NCI-H446 treated with DMSO at 0.1 percent for 48 hours (cell line): ENCODE data around the gene C8G.

Experiments
- DNase-seq: peaks from one replicate; lab custom pipeline; 2025; lab: John Stamatoyannopoulos, UW

Gene C8G

DNA sequence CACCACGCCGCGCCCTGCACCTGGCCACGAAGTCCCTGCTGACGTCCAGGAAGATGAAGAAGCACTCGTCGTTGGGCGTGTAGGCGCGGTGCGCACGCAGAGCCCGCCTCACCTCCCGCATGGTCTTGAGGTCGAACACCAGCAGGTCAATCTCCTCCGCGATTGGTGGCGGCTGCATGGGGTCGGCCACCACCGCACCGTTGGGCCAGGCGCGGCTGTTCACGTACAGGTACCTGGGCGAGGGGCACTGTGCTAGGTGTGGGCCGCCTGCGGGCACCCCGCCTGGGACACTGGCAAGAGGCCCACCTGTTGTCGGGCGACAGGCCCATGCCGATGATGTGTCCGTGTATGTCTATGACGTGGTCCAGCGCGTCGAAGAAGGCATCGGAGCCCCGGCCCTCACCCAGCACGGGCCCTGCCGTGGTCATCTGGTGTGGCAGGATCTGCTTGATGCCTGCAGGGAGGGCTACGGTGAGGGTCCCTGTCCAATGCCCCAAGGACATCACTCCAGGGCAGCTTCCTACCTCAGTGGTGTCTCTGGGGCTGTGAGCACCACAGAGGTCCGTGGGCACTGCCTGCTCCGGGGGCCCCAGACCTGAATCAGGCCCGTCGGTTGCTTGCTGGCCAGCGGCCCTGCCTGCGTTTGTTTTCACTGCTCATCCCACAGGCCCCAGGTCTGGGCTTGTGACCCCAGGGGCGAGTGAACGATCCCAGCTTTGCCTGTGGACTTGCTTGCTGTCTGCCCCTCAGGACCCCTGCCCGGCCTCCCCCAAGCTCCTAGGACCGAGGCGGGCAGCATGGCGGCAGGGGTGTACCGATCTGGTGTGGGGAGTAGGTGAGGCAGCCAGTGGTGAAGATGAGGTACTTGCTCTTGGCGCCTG lies 3.6 kb upstream of the C8G start:
- no peak for DNase-seq

DNA sequence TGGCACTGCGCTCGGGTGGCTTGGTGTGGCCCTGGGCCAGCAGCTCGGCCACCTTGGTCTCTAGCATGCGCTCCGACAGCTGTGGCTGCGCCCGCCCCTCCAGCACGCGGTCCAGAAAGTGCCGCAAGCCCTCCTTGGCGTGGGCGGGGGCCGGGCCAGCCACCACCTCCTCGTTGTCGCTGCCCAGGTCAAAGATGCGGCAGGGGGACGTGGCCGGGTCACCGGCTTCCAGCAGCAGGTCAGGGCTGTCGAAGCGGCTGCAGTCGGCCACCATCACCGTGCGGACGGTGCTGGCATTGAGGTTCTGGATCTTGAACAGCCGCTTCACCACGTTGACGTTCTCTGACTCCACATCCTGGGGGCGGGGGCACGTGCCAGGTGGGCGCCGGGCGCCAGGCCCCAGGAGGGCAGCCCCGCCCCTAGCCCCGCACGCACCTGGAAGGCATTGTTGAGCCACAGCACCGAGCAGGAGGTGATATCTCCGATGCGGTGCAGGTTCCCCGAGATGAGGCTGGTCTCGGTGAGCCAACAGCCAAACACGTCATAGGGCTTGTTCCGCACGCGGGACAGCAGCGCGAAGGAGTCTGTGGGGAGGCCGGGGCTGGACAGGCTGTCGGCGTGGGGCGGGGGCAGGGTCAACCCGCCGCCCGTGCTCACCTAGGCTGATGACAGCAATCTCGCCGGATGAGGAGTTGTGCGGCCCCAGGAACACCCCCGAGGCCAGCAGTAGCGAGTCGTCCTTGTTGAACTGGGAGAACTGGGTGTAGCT lies 2.7 kb upstream of the C8G start:
- DNase-seq: no peak

DNA sequence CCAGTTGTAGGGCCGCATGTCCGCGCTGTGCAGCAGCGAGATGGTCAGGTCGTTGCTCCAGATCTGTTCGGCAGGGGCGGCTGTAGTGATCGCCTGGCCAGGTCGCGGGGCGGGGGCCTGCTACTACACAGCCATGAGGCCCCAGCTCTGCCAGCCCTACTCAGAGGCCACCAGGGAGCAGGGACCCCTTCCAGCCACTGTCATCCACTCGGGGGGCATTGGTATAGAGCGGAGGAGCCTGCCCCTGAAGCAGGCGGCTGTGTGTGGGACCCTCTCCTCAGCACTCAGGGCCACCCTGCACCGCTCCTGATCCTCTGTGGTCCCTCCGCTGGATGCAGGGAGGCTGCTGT lies 2.2 kb upstream of the C8G start:
- DNase-seq: no peak

DNA sequence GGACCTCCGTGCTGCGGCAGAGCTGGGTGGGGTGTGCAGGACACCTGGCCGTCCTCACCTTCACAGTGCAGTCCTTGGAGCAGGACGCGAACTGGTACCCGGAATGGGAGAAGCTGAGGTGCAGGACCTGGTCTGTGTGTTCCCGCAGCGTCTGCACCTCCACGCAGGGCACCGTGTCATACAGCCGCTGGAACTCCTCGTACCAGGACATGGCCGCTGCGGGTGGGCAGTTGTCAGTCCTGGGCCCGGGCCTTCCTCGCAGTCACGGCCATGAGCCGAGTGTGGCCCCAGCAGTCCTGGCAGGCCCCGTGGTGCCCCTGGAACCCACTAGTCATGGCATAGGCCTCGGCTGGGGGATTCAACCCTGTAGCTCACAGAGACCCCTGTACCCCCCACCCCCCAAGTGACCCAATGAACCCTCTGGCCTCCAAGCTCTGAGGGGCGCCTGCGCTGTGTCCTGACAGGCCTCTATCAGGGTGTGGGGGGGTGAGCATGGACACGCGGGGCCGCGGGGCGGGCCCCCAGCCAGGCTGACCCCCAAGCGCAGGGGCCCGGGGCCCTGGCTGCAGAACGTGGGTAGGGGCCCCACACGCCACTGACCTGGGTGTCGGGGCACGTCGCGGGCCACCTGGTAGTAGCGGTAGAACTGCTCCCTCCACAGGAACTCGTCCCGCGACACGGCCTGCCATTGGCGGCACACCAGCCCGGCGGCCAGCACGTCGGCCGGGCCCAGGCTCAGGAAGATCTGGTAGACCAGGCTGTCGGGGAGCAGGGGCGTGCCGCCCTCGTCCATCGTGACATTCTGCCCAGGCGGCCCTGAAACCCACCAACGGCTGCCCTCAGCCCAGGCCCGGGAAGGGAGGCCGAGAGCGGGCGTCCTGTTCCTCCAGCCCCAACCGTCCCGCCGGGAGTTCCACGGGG lies 1.5 kb upstream of the C8G start:
- no peak for DNase-seq

DNA sequence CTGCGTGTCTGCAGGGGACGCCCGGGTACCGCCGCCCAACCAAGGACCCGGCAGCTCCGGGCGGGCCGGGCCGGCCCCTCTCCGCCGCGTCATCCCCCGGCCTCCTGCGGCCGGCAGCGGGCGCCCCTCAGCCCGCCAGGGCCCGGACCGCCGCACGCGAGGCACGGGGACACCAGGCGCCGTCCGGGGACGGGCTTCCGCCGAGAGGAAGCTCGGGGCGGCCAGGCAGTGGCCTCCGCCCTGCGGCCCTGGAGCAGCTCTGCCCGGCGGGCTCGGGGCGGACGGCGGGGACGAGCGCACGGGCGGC lies 878 bp upstream of the C8G start:
- no peak for DNase-seq

DNA sequence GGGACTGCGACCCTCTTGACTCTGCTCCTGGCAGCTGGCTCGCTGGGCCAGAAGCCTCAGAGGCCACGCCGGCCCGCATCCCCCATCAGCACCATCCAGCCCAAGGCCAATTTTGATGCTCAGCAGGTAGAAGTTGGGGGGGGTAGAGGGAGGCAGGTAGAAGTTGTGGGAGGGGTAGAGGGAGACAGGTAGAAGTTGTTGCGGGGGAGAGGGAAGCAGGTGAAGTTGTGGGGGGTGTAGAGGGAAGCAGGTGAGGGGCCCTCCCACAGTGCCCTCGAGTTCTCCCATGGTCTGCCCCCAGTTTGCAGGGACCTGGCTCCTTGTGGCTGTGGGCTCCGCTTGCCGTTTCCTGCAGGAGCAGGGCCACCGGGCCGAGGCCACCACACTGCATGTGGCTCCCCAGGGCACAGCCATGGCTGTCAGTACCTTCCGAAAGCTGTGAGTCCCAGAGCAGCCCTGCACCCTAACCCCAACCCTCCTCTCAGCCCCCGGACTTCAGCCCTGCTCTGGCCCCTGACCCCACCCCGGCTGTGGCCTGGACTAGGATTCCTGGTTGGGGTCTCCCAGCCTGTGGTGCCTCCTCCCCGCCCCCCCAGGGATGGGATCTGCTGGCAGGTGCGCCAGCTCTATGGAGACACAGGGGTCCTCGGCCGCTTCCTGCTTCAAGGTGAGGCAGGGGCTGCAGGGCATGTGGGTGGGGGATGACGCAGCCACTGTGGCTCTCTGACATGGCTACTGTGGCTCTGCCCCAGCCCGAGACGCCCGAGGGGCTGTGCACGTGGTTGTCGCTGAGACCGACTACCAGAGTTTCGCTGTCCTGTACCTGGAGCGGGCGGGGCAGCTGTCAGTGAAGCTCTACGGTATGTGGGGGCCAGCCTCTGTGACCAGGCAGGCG lies 537 bp downstream of the C8G start:
- no peak for DNase-seq

DNA sequence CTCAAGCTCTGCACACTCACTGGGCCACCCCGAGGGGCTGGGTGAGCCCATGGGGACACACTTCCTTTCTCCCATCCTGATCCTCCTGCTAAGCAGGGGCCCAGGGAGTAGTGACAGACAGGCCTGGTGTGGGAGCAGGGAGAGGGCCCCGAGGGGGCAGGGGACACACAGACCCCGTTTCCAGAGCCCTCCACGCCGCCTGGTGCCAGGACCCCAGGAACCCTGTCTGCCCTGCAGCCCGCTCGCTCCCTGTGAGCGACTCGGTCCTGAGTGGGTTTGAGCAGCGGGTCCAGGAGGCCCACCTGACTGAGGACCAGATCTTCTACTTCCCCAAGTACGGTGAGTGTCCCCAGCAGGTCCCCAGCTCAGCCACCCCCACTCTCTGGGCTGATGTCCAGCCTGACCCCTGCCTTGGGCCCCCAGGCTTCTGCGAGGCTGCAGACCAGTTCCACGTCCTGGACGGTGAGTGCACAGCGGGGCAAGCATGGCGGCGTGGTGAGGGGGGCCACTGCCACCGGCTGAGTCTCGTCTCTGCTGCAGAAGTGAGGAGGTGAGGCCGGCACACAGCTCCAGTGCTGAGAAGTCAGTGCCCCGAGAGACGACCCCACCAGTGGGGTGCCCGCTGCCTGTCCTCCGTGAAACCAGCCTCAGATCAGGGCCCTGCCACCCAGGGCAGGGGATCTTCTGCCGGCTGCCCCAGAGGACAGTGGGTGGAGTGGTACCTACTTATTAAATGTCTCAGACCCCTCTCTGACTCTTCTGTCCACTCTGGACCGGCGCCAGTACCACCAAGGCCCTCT lies 1.4 kb downstream of the C8G start:
- no peak for DNase-seq

DNA sequence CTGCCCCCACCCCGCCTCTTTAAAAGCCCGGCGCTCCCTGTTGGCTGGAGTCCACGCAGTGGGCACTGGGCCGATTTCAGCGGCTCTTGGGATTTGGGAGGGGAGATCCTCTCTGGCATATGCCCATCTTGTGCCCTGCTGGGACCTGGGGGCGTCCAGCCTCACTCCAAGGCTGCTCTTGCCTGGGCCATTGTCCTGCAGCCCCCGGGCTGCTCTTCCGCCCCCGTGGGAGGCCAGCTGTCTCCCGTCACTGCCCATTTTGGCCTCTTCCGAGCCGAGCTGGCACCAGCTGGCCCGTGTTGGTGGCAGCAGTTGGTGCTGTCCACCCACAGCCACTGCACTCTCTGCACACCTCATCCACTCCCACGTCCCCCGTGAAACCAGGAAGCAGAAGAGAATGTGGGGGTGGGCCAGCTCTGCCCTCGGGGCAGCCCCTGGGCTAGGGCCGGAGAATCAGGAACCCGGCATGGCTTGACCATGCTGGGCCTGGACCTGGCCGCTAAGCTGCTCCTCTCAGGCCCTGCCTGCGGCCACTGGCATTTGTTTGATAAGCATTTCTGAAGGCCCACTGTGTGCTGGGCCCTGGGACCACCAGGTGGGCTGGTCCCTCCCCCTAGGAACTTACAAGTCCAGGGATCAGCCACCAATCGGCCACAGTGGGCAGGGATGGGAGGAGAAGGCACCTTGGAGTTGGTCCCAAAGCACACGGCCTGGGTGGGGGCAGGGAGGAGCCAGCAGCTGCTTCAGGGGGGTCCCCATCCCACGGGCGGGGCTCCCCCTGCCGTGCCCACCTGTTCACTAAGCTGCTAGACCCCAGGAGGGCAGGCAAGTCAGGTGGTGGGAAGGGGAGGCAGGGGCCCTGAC lies 2.2 kb downstream of the C8G start:
- no peak for DNase-seq

DNA sequence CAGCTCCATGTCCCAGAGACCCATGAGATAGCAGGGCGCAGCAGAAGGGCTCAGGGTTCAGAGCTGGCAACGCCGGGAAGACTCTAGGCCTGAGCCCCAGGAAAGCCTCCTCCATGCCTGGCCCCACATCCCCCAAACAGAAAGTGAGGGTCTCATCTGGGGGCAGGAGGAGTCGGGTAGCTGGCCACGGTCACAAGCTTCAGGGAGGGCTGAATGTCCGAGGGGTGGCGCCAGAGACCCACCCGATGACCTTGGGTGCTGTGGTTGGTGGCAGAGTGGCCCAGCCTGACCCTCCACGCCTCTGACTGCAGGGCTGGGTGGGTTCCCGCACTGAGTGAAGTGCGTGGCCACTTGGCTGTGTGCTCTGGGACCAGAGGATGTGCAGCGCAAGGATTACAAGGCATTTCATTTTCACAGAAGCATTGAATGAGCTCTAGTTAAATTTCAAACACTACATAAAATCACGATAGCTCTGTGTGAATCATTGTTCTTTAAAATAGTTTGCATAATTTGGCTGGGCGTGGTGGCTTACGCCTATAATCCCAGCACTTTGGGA lies 3.0 kb downstream of the C8G start:
- DNase-seq: no peak

DNA sequence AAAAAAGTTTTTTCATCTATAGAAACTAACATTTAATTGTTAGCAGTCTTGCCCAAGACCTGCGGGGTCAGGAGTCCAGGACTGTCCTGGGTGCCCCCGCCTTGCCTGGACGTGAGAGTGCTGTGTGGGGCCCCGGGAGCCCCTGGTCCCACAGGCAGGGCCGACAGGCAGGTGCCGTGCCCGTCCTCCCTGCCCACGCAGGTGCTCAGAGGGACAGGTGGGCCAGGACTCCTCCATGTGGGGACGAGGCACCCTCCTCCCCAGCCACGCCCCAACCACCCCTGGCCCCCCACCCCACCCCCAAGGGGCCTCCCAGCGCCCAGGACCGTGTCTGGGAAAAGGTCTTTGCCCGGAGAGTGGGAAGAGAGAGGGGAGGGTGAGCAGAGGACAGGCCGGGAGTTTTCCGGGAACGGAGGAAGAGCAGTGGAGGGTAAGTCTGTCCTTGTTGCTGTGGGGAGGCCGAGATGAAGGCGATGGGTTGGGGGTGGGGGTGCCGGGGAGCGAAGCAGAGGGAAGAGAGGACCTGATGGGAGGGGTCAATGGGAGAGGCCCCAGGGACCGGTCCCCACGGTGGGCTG lies 4.3 kb downstream of the C8G start:
- no peak for DNase-seq

DNA sequence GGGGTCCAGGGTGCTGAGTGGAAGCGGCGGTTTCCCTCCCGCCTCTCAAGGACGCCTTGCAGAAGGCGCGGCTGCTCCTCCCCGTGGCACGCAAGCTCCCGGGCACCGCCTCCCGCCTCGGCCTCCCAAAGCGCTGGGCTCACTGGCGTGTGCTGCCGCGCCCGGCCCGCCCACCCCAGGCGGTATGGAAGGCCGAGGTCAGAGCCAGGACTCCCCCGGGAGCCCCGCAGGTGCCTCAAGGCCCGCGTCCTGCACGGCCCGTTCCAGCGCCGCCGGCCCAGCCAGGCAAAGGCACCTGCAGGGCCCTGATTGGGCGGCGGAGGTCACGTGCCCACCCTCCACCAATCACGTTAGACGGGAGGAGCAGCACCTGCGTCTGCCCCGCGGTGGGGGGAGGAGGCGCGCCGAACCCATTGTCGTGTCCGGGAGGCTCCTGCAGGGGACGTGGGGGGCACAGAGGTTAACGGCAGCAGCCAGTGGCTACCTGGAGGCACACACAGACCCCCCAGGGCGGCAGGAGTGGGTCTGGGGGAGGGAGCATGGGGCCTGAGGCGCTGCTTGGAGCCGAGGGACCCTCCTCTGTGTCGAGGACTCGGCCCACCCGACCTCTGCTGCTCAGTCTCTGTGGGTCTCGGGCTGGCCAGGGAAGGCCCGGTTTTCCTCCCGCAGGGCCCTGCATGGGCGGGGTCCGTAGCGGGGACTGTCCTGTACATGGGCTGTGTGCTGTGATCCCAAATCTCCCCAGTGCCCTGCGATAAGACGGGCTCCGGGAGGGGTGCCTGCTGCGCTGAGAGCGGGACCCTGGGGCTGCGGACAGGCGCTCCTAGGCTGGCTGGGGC lies 5.0 kb downstream of the C8G start:
- DNase-seq: peak; percentile 43

DNA sequence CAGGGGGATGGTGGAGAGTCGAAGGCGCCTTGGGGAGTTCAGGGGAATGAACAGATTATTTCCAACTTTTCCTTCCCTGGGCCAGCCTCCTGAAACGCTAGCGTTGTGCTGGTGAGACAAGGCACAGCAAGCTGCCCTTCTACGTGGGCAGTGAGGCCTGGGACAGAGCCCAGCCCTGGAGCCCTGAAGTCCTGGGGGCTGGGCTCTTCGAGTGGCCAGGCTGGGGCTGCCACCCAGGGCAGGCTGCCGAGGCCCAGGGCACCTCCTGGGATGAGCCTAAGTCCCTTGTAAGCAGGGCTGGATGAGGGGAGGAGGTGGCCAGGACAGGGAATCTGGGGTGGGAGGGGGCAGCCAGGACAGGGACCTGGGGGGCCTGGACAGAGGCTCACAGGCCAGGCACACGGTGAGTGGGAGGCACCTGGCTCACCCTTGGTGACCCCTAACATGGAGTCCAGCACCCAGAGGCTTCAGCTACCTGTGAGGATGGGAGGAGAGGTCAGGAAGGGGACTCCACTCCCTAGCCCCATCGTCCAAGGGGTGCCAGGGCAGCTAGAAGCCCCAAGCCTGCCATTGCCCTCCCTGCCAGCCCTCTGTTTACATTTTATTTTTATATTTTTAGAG lies 5.7 kb downstream of the C8G start:
- DNase-seq: no peak

DNA sequence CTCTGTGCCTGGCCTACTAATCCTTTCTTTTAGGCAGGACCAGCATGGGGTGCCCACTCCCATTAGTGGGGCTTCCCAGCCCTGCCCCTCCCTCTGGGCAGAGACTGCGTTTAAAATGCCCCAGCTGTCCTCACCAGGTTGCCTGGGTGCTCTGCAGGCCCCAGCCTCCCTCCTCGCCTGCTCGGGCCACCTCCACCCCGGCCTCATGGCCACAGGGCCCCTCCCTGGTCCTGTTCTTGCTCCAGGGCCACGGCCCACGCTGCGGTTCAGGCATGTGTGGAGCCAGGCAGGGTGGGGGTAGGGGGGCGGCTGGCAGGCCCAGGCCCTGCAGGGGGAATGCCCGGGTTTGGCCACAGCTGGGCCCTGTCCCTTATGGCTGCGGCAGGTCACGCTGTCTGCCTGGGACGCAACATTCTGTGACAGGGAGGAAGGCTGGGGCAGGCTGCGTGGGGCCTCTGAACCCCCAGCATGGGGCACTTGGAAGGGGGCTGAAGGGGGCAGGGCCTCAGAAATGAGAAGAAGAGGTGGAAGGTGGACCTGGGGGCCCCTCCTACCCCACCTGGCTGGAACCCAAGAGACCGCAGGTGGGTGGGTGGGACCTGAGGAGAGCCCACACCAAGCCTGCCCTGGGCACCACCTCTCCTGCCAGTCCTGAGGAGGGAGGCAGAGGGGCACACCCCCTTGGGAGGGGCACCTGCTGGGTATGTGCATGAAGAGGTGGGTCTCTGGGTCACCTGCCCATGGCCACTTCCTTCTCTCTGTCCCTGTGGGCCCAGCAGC lies 6.7 kb downstream of the C8G start, which contains the start of gene LCN12:
LCN12 (plus strand) TSS at position 733 of the 780 bp plus-strand sequence. CDS start 55 bp downstream, outside the sequence.
- DNase-seq: no peak

DNA sequence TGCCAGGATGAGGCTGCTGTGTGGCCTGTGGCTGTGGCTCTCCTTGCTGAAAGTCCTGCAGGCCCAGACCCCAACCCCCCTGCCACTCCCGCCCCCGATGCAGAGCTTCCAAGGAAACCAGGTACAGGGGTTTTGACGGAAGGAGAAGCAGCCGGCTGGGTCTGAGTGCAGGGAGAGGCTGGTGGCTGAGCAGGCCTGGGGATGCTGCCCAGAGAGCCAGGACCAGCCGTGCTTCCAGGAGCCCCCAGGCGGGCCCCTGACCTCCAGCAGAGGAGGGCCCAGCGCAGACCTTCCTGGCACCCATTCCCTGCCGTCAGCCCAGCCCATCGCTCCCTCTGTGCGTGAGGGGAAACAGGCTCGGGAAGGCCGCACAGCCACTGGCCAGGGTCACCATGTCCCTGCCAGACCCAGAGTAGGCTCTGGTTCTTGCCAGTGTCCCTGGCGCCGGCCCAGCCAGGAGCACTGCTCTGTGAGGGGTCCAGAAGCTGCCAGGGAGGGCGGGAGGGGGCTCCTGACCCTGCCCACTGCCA lies 7.3 kb downstream of the C8G start:
- DNase-seq: no peak

DNA sequence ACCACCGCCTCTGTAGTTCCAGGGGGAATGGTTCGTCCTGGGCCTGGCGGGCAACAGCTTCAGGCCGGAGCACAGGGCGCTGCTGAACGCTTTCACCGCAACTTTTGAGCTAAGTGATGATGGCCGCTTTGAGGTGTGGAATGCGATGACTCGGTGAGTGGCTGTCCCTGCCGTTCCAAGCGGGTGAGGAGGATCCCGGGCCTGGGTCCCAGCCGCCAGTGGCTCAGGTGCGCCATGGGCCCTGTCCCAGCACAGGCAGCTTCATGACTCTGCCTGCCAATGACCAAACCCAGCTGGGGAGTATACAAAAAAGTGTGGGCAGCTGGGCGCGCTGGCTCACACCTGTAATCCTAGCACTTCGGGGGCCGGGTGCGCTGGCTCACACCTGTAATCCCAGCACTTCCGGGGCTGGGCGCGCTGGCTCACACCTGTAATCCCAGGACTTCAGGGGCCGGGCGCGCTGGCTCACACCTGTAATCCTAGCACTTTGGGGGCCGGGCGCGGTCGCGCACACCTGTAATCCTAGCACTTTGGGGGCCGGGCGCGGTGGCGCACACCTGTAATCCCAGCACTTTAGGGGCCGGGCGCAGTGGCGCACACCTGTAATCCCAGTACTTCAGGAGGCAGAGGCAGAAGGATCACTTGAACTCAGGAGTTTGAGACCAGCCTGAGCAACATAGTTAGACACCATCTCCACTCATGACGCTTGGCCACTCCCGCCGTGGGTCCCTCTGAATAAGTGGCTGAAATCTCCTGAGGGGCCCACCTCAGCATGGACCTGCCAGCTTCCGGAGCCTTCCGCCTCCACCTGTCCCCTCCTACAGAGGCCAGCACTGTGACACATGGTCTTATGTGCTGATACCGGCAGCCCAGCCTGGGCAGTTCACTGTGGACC lies 8.1 kb downstream of the C8G start:
- DNase-seq: no peak
